H1 (cell line): ENCODE measurements around the gene SMO. TPM values are rescaled to one million over a fixed set of nuclear protein-coding genes. Genes with fewer than 3 reads are reported as not detected.

Experiments
- CTCF ChIA-PET: fragments of 300-600 bp; sonication (Branson Sonifier 250); formaldehyde crosslinking; loops from one replicate; lab custom pipeline; 2021; ENCODE audit not compliant: partially characterized antibody; lab: Charles Lee
- POLR2A ChIA-PET: fragments of 300-600 bp; sonication (Branson Sonifier 250); formaldehyde crosslinking; loops from one replicate; lab custom pipeline; 2021; ENCODE audit warnings: inconsistent platforms; ENCODE audit not compliant: partially characterized antibody; lab: Charles Lee
- DNase-seq, 2 experiments: peaks; one replicate each; pipeline versions ENCODE4 v3.0.0 to v3.0.0-alpha.2; 2010 to 2022; ENCODE audit warnings: low spot score in 2 of 2, low read depth in 1 of 2, mixed read lengths in 1 of 2
- FAIRE-seq: peaks from 2 replicates; lab custom pipeline; 2011; peaks lifted over from hg19 to GRCh38; lab: Jason Lieb, UNC
- H2AFZ ChIP-seq: 2 replicates; pipeline ENCODE4 v1.8.1; 2012; ENCODE audit warnings: low read length, inconsistent platforms
- H2AK5ac ChIP-seq: 2 replicates; pipeline ENCODE4 v1.6.1; 2013; ENCODE audit warnings: low read depth, low read length
- H2BK120ac ChIP-seq: replicated peaks from 2 replicates; pipeline ENCODE3; 2013; ENCODE audit warnings: low read depth, low read length, inconsistent platforms
- H2BK12ac ChIP-seq: 2 replicates; pipeline ENCODE4 v1.6.1; 2013; ENCODE audit warnings: low read depth, low read length
- H2BK15ac ChIP-seq: 2 replicates; pipeline ENCODE4 v1.6.1; 2013; ENCODE audit warnings: low read length
- H2BK20ac ChIP-seq: 2 replicates; pipeline ENCODE4 v1.6.1; 2013; ENCODE audit warnings: low read length
- H2BK5ac ChIP-seq: 2 replicates; pipeline ENCODE4 v1.6.1; 2013; ENCODE audit warnings: low read depth, low read length
- H3K14ac ChIP-seq: 2 replicates; pipeline ENCODE4 v1.6.1; 2013; ENCODE audit warnings: inconsistent platforms; ENCODE audit not compliant: insufficient read length
- H3K18ac ChIP-seq: 2 replicates; pipeline ENCODE4 v1.6.1; 2013; ENCODE audit warnings: low read length; ENCODE audit errors: extremely low read depth
- H3K23ac ChIP-seq: 2 replicates; pipeline ENCODE4 v1.6.1; 2013; ENCODE audit warnings: inconsistent platforms; ENCODE audit not compliant: insufficient read length
- H3K23me2 ChIP-seq: 2 replicates; pipeline ENCODE4 v1.6.1; 2013; ENCODE audit warnings: low read depth, low read length
- H3K27ac ChIP-seq: 2 replicates; pipeline ENCODE4 v1.6.1; 2011; ENCODE audit warnings: low read depth, low read length, inconsistent platforms
- H3K27me3 ChIP-seq, 4 experiments: replicated peaks in 1 of 4; 1 replicate in 1 of 4; 2 replicates in 3 of 4; pipeline versions ENCODE4 v1.6.1 to v1.8.1; 2011 to 2013; ENCODE audit warnings: low read length in 3 of 4, mild to moderate bottlenecking in 3 of 4, inconsistent platforms in 2 of 4, mixed read lengths in 2 of 4, moderate library complexity in 1 of 4; ENCODE audit not compliant: control insufficient read depth in 3 of 4, insufficient read depth in 3 of 4; ENCODE audit errors: extremely low read depth in 1 of 4
- H3K36me3 ChIP-seq, 4 experiments: 2 replicates each; pipeline versions ENCODE4 v1.6.1 to v1.8.1; 2011 to 2013; ENCODE audit warnings: mild to moderate bottlenecking in 4 of 4, low read length in 3 of 4, moderate library complexity in 2 of 4, control low read depth in 1 of 4, inconsistent platforms in 1 of 4; ENCODE audit not compliant: insufficient read depth in 4 of 4, control insufficient read depth in 2 of 4
- H3K4ac ChIP-seq: replicated peaks from 2 replicates; pipeline ENCODE3; 2013; ENCODE audit warnings: low read length, low read depth, mixed read lengths, inconsistent platforms; ENCODE audit not compliant: insufficient read length
- H3K4me1 ChIP-seq, 4 experiments: replicated peaks in 1 of 4; 1 replicate in 1 of 4; 2 replicates in 3 of 4; pipeline versions ENCODE4 v1.6.1 to v1.8.1; 2011 to 2013; ENCODE audit warnings: low read length in 3 of 4, inconsistent platforms in 2 of 4, mixed read lengths in 1 of 4; ENCODE audit not compliant: insufficient read depth in 4 of 4, control insufficient read depth in 3 of 4
- H3K4me2 ChIP-seq, 2 experiments: 2 replicates each; pipeline versions ENCODE4 v1.6.1 to v1.8.1; 2011 to 2013; ENCODE audit warnings: low read depth in 2 of 2, low read length in 2 of 2, control low read depth in 1 of 2, inconsistent platforms in 1 of 2, mild to moderate bottlenecking in 1 of 2; ENCODE audit not compliant: insufficient read depth in 1 of 2
- H3K4me3 ChIP-seq, 4 experiments: fragments of 200-600, 300-600 bp in 1 of 4; sonication (generic), shearing (Covaris generic), sonication (Bioruptor Twin) in 1 of 4; 2 replicates each; pipeline versions ENCODE4 v1.5.1 to v1.8.1; 2011 to 2016; ENCODE audit warnings: low read length in 4 of 4, low read depth in 3 of 4, control low read depth in 2 of 4, inconsistent platforms in 2 of 4, mild to moderate bottlenecking in 2 of 4, mixed read lengths in 1 of 4, moderate library complexity in 1 of 4; ENCODE audit not compliant: insufficient read depth in 2 of 4; ENCODE audit errors: extremely low read depth in 1 of 4
- H3K56ac ChIP-seq: replicated peaks from 2 replicates; pipeline ENCODE3; 2013; ENCODE audit warnings: low read depth, mild to moderate bottlenecking, mixed read lengths, low read length, inconsistent platforms; ENCODE audit not compliant: insufficient read length
- H3K79me1 ChIP-seq: 2 replicates; pipeline ENCODE4 v1.6.1; 2013; ENCODE audit warnings: low read depth, low read length, control low read depth
- H3K79me2 ChIP-seq, 2 experiments: 2 replicates each; pipeline versions ENCODE4 v1.6.1 to v1.8.1; 2012 to 2013; ENCODE audit warnings: low read length in 2 of 2, mild to moderate bottlenecking in 2 of 2, inconsistent platforms in 1 of 2; ENCODE audit not compliant: insufficient read depth in 2 of 2, control insufficient read depth in 1 of 2
- H3K9ac ChIP-seq, 4 experiments: replicated peaks in 1 of 4; 1 replicate in 1 of 4; 2 replicates in 3 of 4; pipeline versions ENCODE4 v1.6.1 to v1.8.1; 2011 to 2013; ENCODE audit warnings: low read depth in 3 of 4, low read length in 3 of 4, control low read depth in 2 of 4, mild to moderate bottlenecking in 2 of 4, moderate library complexity in 2 of 4, inconsistent platforms in 1 of 4; ENCODE audit errors: extremely low read depth in 1 of 4
- H3K9me3 ChIP-seq, 2 experiments: 2 replicates each; pipeline versions ENCODE4 v1.6.1 to v1.8.1; 2012 to 2013; ENCODE audit warnings: mild to moderate bottlenecking in 2 of 2, moderate library complexity in 2 of 2, control low read depth in 1 of 2, inconsistent platforms in 1 of 2, low read depth in 1 of 2, low read length in 1 of 2, mixed read lengths in 1 of 2; ENCODE audit not compliant: insufficient read depth in 2 of 2
- H4K20me1 ChIP-seq, 2 experiments: replicated peaks in 1 of 2; 2 replicates each; pipeline versions ENCODE3 to v1.8.1; 2011 to 2013; ENCODE audit warnings: inconsistent platforms in 2 of 2, low read length in 2 of 2, mild to moderate bottlenecking in 1 of 2; ENCODE audit not compliant: insufficient read depth in 2 of 2, control insufficient read depth in 1 of 2
- H4K5ac ChIP-seq: 2 replicates; pipeline ENCODE4 v1.6.1; 2013; ENCODE audit warnings: low read length, low read depth, mixed read lengths, inconsistent platforms; ENCODE audit not compliant: insufficient read length
- H4K8ac ChIP-seq: 2 replicates; pipeline ENCODE4 v1.8.0; 2013; ENCODE audit warnings: mild to moderate bottlenecking, moderate library complexity, low read length, inconsistent platforms; ENCODE audit not compliant: insufficient read depth; ENCODE audit errors: extremely low read depth
- H4K91ac ChIP-seq: replicated peaks from 2 replicates; pipeline ENCODE3; 2013; ENCODE audit warnings: low read length, mixed read lengths, inconsistent platforms; ENCODE audit not compliant: insufficient read length
- CTBP2 ChIP-seq: IDR thresholded peaks from 2 replicates; pipeline ENCODE4 v1.7.0; 2011; ENCODE audit warnings: borderline replicate concordance, mild to moderate bottlenecking, moderate library complexity, mixed read lengths, low read length; ENCODE audit not compliant: insufficient read depth, insufficient read length
- PHF8 ChIP-seq: fragments of 200-600 bp; sonication (generic); conservative IDR thresholded peaks from 2 replicates; pipeline ENCODE4 v1.7.1; 2012; ENCODE audit warnings: low read depth, mild to moderate bottlenecking, inconsistent platforms, low read length, moderate library complexity
- WGBS, 2 experiments: shearing (Covaris generic) in 1 of 2; methylation state at CpG; one replicate each; pipeline versions ENCODE4 v1.1.6 to v1.1.7; 2013 to 2015; ENCODE audit warnings: low lambda C conversion rate in 2 of 2, mixed read lengths in 2 of 2, inconsistent platforms in 1 of 2, low coverage in 1 of 2, missing lambda C conversion rate in 1 of 2; ENCODE audit not compliant: insufficient replicate concordance in 2 of 2, insufficient coverage in 1 of 2, insufficient read length in 1 of 2; ENCODE audit errors: extremely low coverage in 1 of 2, missing lambda C conversion rate in 1 of 2; 5-methylcytosine and 5-hydroxymethylcytosine counted together
- polyA plus RNA-seq, 7 experiments: library from polyadenylated mRNA; depleted of rRNA in 3 of 7; stranded (reverse) in 5 of 7; unstranded in 2 of 7; fragments of >200 nt in 5 of 7; fragments of 200-250 nt in 2 of 7; gene quantifications; 1 replicate in 5 of 7; 2 replicates in 1 of 7; 4 replicates in 1 of 7; pipeline versions ENCODE4 v1.2.1 to v1.2.3, GENCODE V29; 2011 to 2013; ENCODE audit warnings: missing spikeins in 2 of 7, mixed read lengths in 2 of 7
- total RNA-seq: library from RNA; stranded (reverse); fragmentation: NEBNext Ultra II Directional; extraction: Animal tissue kit (Norgen Biotek cat#: 25700); gene quantifications from 2 replicates; pipeline ENCODE4 v1.2.1, GENCODE V29; 2021

The SMO gene
- total and polyA plus RNA-seq, 2 of the 8 experiments (the other 6 are each of a cell fraction or from before 2014, with no cell fraction given): 64.5 to 67.6 TPM

GRCh38 chr7:129189661-129190310 lies 1.4 kb downstream of the SMO start:
- Histone ChIP-seq H3K9ac (peak overlapping the region in 3 of 4 experiments; percentile 81 to 85 (median 85); a peak in 6 of 7 replicates), H3K79me2 (peaks cover 24 to 53% of the 10 kb centered on the region in 2 experiments), H4K8ac (peak overlapping the region; percentile 86; the same call in 1 of the 2 replicates), H3K4me3 (peak overlapping the region; percentile 80 to 99 (median 90)), H3K56ac (no peak overlapping the region), H4K5ac (no peak overlapping the region), H2AK5ac (no peak overlapping the region), H3K4me1 (peaks cover 4 to 12% (median 9%) of the 10 kb centered on the region in 4 experiments; a peak in 6 of 7 replicates), H2BK5ac (no peak overlapping the region), H3K9me3 (no peaks in the 10 kb centered on the region), H2BK12ac (no peak overlapping the region), H3K27ac (peak overlapping the region; percentile 48; the same call in 1 of the 2 replicates), H2BK20ac (no peak overlapping the region), H3K18ac (0 out of 2 replicates have a peak overlapping the region, but pooled peaks have one; percentile 84), H4K91ac (no peak overlapping the region), H2BK15ac (no peak overlapping the region), H2BK120ac (no peak overlapping the region), H4K20me1 (peaks cover 13 to 14% of the 10 kb centered on the region in 2 experiments), H3K79me1 (peaks cover 10% of the 10 kb centered on the region), H3K27me3 (peaks cover 0 to 12% (median 6%) of the 10 kb centered on the region in 4 experiments; a peak in 4 of 7 replicates), H2AFZ (no peak overlapping the region), H3K23ac (no peak overlapping the region), H3K23me2 (peaks cover 16% of the 10 kb centered on the region), H3K4ac (no peak overlapping the region), H3K4me2 (peak overlapping the region; percentile 91), H3K14ac (no peak overlapping the region), H3K36me3 (peaks cover 0 to 6% (median 2%) of the 10 kb centered on the region in 4 experiments; a peak in 1 of 8 replicates)
- ChIA-PET CTCF (interaction anchor here (0.7 to 1.9 kb wide), 4 partner anchors 10 to 29 kb away, joined by 3 to 8 read pairs (median 4); no protein-coding TSS in a partner anchor), POLR2A (interaction anchor here (0.6 to 7.9 kb wide), 16 partner anchors 9 to 245 kb away, joined by 3 to 116 read pairs (median 4); partner anchors contain the start of genes AHCYL2 and TSPAN33)
- FAIRE-seq: no peak
- 20% methylated on average over 13 of the region's 13 CpGs; no CpG with 5 or more reads in 1 of the 2 experiments for WGBS, 2 experiments
- no peak for DNase-seq
- TF ChIP-seq PHF8: no peak
- TF ChIP-seq CTBP2: no peak
